GM23338 (cell line): ENCODE results near the gene PIAS1. TPM values are rescaled to one million over a fixed set of nuclear protein-coding genes. Genes with fewer than 3 reads are reported as not detected.

Experiments used
- ATAC-seq: fragments of 200-7000 bp; cut with Tn5 transposase; 3 replicates; pipeline ENCODE4 v1.9.1; 2020
- DNase-seq: peaks from one replicate; pipeline ENCODE4 v3.0.0-alpha.2; 2015; ENCODE audit warnings: low spot score
- H2AFZ ChIP-seq: fragments of 200-600 bp; sonication (generic); 2 replicates; pipeline ENCODE4 v1.8.0; 2016; ENCODE audit warnings: antibody characterized with exemption, mild to moderate bottlenecking, moderate library complexity
- H3F3A ChIP-seq: fragments of 200-600 bp; sonication (generic); replicated peaks from 2 replicates; pipeline ENCODE4 v1.8.0; 2017; ENCODE audit warnings: antibody characterized with exemption, mixed run types, low read depth
- H3K27ac ChIP-seq: fragments of 200-600 bp; sonication (generic); 2 replicates; pipeline ENCODE4 v1.6.1; 2016; ENCODE audit warnings: low read depth
- H3K27me3 ChIP-seq: fragments of 200-600 bp; sonication (generic); 2 replicates; pipeline ENCODE4 v1.8.0; 2016; ENCODE audit warnings: mild to moderate bottlenecking, mixed run types, moderate library complexity; ENCODE audit not compliant: insufficient read depth
- H3K36me3 ChIP-seq: fragments of 200-600 bp; sonication (generic); 2 replicates; pipeline ENCODE4 v1.8.0; 2016; ENCODE audit warnings: mild to moderate bottlenecking; ENCODE audit not compliant: insufficient read depth
- H3K4me1 ChIP-seq: fragments of 200-600 bp; sonication (generic); 2 replicates; pipeline ENCODE4 v1.8.0; 2016; ENCODE audit warnings: mild to moderate bottlenecking, moderate library complexity; ENCODE audit not compliant: insufficient read depth
- H3K4me2 ChIP-seq: fragments of 200-600 bp; sonication (generic); 2 replicates; pipeline ENCODE4 v1.7.1; 2017; ENCODE audit warnings: mixed run types
- H3K4me3 ChIP-seq: fragments of 200-600 bp; sonication (generic); 2 replicates; pipeline ENCODE4 v1.6.1; 2016; ENCODE audit warnings: mixed run types
- H3K79me2 ChIP-seq: fragments of 200-600 bp; sonication (generic); replicated peaks from 2 replicates; pipeline ENCODE4 v1.8.0; 2017; ENCODE audit warnings: mild to moderate bottlenecking; ENCODE audit not compliant: insufficient read depth
- H3K9me2 ChIP-seq: fragments of 200-600 bp; sonication (generic); 2 replicates; pipeline ENCODE4 v1.8.0; 2017; ENCODE audit not compliant: insufficient read depth
- H4K20me1 ChIP-seq: fragments of 200-600 bp; sonication (generic); replicated peaks from 2 replicates; pipeline ENCODE4 v1.8.0; 2017; ENCODE audit warnings: mild to moderate bottlenecking; ENCODE audit not compliant: insufficient read depth
- H3K27ac Mint-ChIP-seq: 2 replicates; pipeline ENCODE4 v1.8.0; 2020; ENCODE audit warnings: inconsistent platforms, mild to moderate bottlenecking, moderate library complexity, mixed read lengths
- H3K27me3 Mint-ChIP-seq: 3 replicates; pipeline ENCODE4 v1.8.0; 2022; ENCODE audit warnings: low read depth, mild to moderate bottlenecking, moderate library complexity, mixed read lengths, inconsistent platforms; ENCODE audit not compliant: insufficient read depth, poor library complexity
- H3K36me3 Mint-ChIP-seq: 3 replicates; pipeline ENCODE4 v1.8.0; 2021; ENCODE audit warnings: low read depth, mild to moderate bottlenecking, inconsistent platforms, moderate library complexity, mixed read lengths
- H3K4me1 Mint-ChIP-seq: 3 replicates; pipeline ENCODE4 v1.8.0; 2020; ENCODE audit warnings: mild to moderate bottlenecking, inconsistent platforms, mixed read lengths
- H3K4me3 Mint-ChIP-seq: 3 replicates; pipeline ENCODE4 v1.8.0; 2021; ENCODE audit warnings: moderate library complexity, mild to moderate bottlenecking, inconsistent platforms, mixed read lengths
- H3K9me3 Mint-ChIP-seq: 3 replicates; pipeline ENCODE4 v1.8.0; 2020; ENCODE audit warnings: moderate library complexity, mild to moderate bottlenecking, inconsistent platforms, mixed read lengths
- CREB1 ChIP-seq: fragments of 250-450 bp; sonication (Bioruptor Pico); IDR thresholded peaks from 2 replicates; pipeline ENCODE4 v1.5.0; 2020; ENCODE audit warnings: low read depth, mild to moderate bottlenecking, moderate library complexity
- EZH2 ChIP-seq: fragments of 200-600 bp; sonication (generic); IDR thresholded peaks from one replicate; pipeline ENCODE4 v1.8.0; 2017; ENCODE audit warnings: antibody characterized with exemption, mild to moderate bottlenecking, low read depth; ENCODE audit not compliant: unreplicated experiment
- EZH2phosphoT487 ChIP-seq: fragments of 200-600 bp; sonication (generic); IDR thresholded peaks from one replicate; pipeline ENCODE4 v1.8.1; 2018; ENCODE audit warnings: antibody characterized with exemption; ENCODE audit not compliant: unreplicated experiment
- JUNB ChIP-seq: IDR thresholded peaks from one replicate; pipeline ENCODE4 v1.6.1; 2016; ENCODE audit warnings: antibody characterized with exemption; ENCODE audit not compliant: unreplicated experiment
- NANOG ChIP-seq: IDR thresholded peaks from 2 replicates; pipeline ENCODE4 v1.6.1; 2016; ENCODE audit warnings: antibody characterized with exemption, borderline replicate concordance
- POLR2AphosphoS5 ChIP-seq: IDR thresholded peaks from 2 replicates; pipeline ENCODE4 v1.6.1; 2016; ENCODE audit warnings: antibody characterized with exemption, low read depth
- REST ChIP-seq: IDR thresholded peaks from one replicate; pipeline ENCODE4 v1.6.1; 2018; ENCODE audit warnings: antibody characterized with exemption; ENCODE audit not compliant: unreplicated experiment
- STAT1 ChIP-seq: IDR thresholded peaks from one replicate; pipeline ENCODE4 v1.6.1; 2016; ENCODE audit warnings: antibody characterized with exemption; ENCODE audit not compliant: unreplicated experiment
- ZNF114 ChIP-seq: fragments of 250-450 bp; sonication (Bioruptor Pico); IDR thresholded peaks from 2 replicates; pipeline ENCODE4 v1.5.0; 2020; ENCODE audit warnings: mild to moderate bottlenecking, moderate library complexity
- ZNF331 ChIP-seq: fragments of 250-450 bp; sonication (Bioruptor Pico); IDR thresholded peaks from 2 replicates; pipeline ENCODE4 v1.5.0; 2020; ENCODE audit warnings: low read depth, mild to moderate bottlenecking, moderate library complexity
- ZNF462 ChIP-seq: fragments of 250-450 bp; sonication (Bioruptor Pico); IDR thresholded peaks from 2 replicates; pipeline ENCODE4 v1.5.0; 2020; ENCODE audit warnings: mild to moderate bottlenecking, moderate library complexity
- polyA plus RNA-seq: library from polyadenylated mRNA; unstranded; fragments of >200 nt; fragmentation: Nextera tagmentation; extraction: Ambion mirVana; gene quantifications from 2 replicates; pipeline ENCODE4 v1.2.1, GENCODE V29; 2016
- total RNA-seq: library from RNA; depleted of rRNA; stranded (reverse); fragments of >200 nt; shearing (Covaris generic); gene quantifications from 2 replicates; pipeline ENCODE4 v1.2.3, GENCODE V29; 2014
- TF ChIP-seq, protein P1 (sequence below): IDR thresholded peaks from 2 replicates; pipeline ENCODE4 v1.6.1; 2016; ENCODE audit warnings: antibody characterized with exemption
- TF ChIP-seq, protein P2 (sequence below), 2 experiments: fragments of 200-600 bp in 1 of 2; sonication (generic) in 1 of 2; conservative IDR thresholded peaks; 2 replicates each; pipeline versions ENCODE4 v1.5.1 to v1.6.1; 2016 to 2017; ENCODE audit warnings: antibody characterized with exemption in 2 of 2, low read depth in 2 of 2, mild to moderate bottlenecking in 2 of 2, moderate library complexity in 1 of 2

Gene PIAS1
- total and polyA plus RNA-seq, 2 experiments from 2014 or later = 30.7 to 32.1 TPM

- ATAC-seq (no peak), DNase-seq (no peak)
- Histone ChIP-seq H3K4me3 (no peak overlapping the region), H3K4me1 (peaks cover 46% of the 10 kb centered on the region), H4K20me1 (peaks cover 25% of the 10 kb centered on the region), H3K27me3 (0 out of 2 replicates have a peak, but pooled peaks cover 7% of the 10 kb centered on the region), H2AFZ (no peak overlapping the region), H3K27ac (no peak overlapping the region), H3K4me2 (peak overlapping the region; percentile 19; the same call in 1 of the 2 replicates), H3K79me2 (peaks cover 72% of the 10 kb centered on the region), H3F3A (no peaks in the 10 kb centered on the region), H3K36me3 (no peaks in the 10 kb centered on the region), H3K9me2 (no peaks in the 10 kb centered on the region)
- no peak overlapping the region for H3K27ac Mint-ChIP-seq
- H3K36me3 Mint-ChIP-seq = no peaks in the 10 kb centered on the region
- H3K4me1 Mint-ChIP-seq = peaks cover 51% of the 10 kb centered on the region
- H3K4me3 Mint-ChIP-seq = no peak overlapping the region
- no peak for TF ChIP-seq ZNF331 (CRISPR knock-in tag)
- no peak for TF ChIP-seq NANOG
- TF ChIP-seq CREB1 (CRISPR knock-in tag) = no peak
- no peak for TF ChIP-seq ZNF114 (CRISPR knock-in tag)
- TF ChIP-seq, protein P1, sequence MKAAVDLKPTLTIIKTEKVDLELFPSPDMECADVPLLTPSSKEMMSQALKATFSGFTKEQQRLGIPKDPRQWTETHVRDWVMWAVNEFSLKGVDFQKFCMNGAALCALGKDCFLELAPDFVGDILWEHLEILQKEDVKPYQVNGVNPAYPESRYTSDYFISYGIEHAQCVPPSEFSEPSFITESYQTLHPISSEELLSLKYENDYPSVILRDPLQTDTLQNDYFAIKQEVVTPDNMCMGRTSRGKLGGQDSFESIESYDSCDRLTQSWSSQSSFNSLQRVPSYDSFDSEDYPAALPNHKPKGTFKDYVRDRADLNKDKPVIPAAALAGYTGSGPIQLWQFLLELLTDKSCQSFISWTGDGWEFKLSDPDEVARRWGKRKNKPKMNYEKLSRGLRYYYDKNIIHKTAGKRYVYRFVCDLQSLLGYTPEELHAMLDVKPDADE = no peak
- TF ChIP-seq ZNF462 (CRISPR knock-in tag) = no peak
- TF ChIP-seq EZH2 = no peak
- no peak for TF ChIP-seq POLR2AphosphoS5
- no peak for TF ChIP-seq JUNB
- no peak for TF ChIP-seq REST
- TF ChIP-seq EZH2phosphoT487 = no peak
- TF ChIP-seq, protein P2, sequence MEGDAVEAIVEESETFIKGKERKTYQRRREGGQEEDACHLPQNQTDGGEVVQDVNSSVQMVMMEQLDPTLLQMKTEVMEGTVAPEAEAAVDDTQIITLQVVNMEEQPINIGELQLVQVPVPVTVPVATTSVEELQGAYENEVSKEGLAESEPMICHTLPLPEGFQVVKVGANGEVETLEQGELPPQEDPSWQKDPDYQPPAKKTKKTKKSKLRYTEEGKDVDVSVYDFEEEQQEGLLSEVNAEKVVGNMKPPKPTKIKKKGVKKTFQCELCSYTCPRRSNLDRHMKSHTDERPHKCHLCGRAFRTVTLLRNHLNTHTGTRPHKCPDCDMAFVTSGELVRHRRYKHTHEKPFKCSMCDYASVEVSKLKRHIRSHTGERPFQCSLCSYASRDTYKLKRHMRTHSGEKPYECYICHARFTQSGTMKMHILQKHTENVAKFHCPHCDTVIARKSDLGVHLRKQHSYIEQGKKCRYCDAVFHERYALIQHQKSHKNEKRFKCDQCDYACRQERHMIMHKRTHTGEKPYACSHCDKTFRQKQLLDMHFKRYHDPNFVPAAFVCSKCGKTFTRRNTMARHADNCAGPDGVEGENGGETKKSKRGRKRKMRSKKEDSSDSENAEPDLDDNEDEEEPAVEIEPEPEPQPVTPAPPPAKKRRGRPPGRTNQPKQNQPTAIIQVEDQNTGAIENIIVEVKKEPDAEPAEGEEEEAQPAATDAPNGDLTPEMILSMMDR (conservative IDR thresholded peaks at IDR 0.05; ENCODE audit: low read depth in 2 of 2) = no peak
- no peak for TF ChIP-seq STAT1
- no peaks in the 10 kb centered on the region for H3K9me3 Mint-ChIP-seq
- H3K27me3 Mint-ChIP-seq = peaks cover 11% of the 10 kb centered on the region
These were observed 2.9 kb downstream of the PIAS1 start for GRCh38 chr15:68057034-68057433.
